HEK293 (cell line): ENCODE results near the gene MOGAT3.

Experiments
- HOXA7 ChIP-seq: sonication (generic); formaldehyde crosslinking; IDR thresholded peaks from 2 replicates; pipeline ENCODE4 v1.8.1; 2022; ENCODE audit warnings: missing genetic modification reagents, borderline replicate concordance
- KLF1 ChIP-seq: fragments of 450-650 bp; formaldehyde crosslinking; IDR thresholded peaks from 2 replicates; pipeline ENCODE4 v1.5.1; 2016; ENCODE audit warnings: missing biosample characterization, missing genetic modification characterization
- SCRT2 ChIP-seq: fragments of 450-650 bp; formaldehyde crosslinking; IDR thresholded peaks from 2 replicates; pipeline ENCODE4 v1.5.1; 2016; ENCODE audit warnings: missing biosample characterization, missing genetic modification characterization
- ZBTB17 ChIP-seq: fragments of 450-650 bp; formaldehyde crosslinking; IDR thresholded peaks from 2 replicates; pipeline ENCODE4 v1.5.1; 2016; ENCODE audit warnings: missing biosample characterization, missing genetic modification characterization
- ZFP37 ChIP-seq: fragments of 450-650 bp; formaldehyde crosslinking; IDR thresholded peaks from 2 replicates; pipeline ENCODE4 v1.5.1; 2016; ENCODE audit warnings: missing biosample characterization, missing genetic modification characterization
- ZFP41 ChIP-seq: fragments of 450-650 bp; formaldehyde crosslinking; IDR thresholded peaks from 2 replicates; pipeline ENCODE4 v1.5.1; 2016; ENCODE audit warnings: missing biosample characterization, missing genetic modification characterization, borderline replicate concordance
- ZNF10 ChIP-seq: fragments of 450-650 bp; formaldehyde crosslinking; IDR thresholded peaks from 2 replicates; pipeline ENCODE4 v1.5.1; 2017; ENCODE audit warnings: missing biosample characterization, missing genetic modification characterization
- ZNF133 ChIP-seq: fragments of 450-650 bp; formaldehyde crosslinking; IDR thresholded peaks from 2 replicates; pipeline ENCODE4 v1.5.1; 2016; ENCODE audit warnings: missing biosample characterization, missing genetic modification characterization
- ZNF138 ChIP-seq: fragments of 450-650 bp; formaldehyde crosslinking; IDR thresholded peaks from 2 replicates; pipeline ENCODE4 v1.5.1; 2016; ENCODE audit warnings: missing biosample characterization, missing genetic modification characterization, borderline replicate concordance
- ZNF174 ChIP-seq: fragments of 450-650 bp; formaldehyde crosslinking; IDR thresholded peaks from 2 replicates; pipeline ENCODE4 v1.5.0; 2017; ENCODE audit warnings: missing biosample characterization, mild to moderate bottlenecking, missing genetic modification characterization
- ZNF214 ChIP-seq: fragments of 450-650 bp; formaldehyde crosslinking; IDR thresholded peaks from 2 replicates; pipeline ENCODE4 v1.5.1; 2017; ENCODE audit warnings: missing biosample characterization, mild to moderate bottlenecking, missing genetic modification characterization, borderline replicate concordance
- ZNF221 ChIP-seq: fragments of 450-650 bp; formaldehyde crosslinking; IDR thresholded peaks from 2 replicates; pipeline ENCODE4 v1.5.1; 2017; ENCODE audit warnings: missing biosample characterization, missing genetic modification characterization, borderline replicate concordance
- ZNF239 ChIP-seq: fragments of 450-650 bp; formaldehyde crosslinking; IDR thresholded peaks from 2 replicates; pipeline ENCODE4 v1.5.1; 2016; ENCODE audit warnings: missing biosample characterization, missing genetic modification characterization
- ZNF404 ChIP-seq: fragments of 450-650 bp; formaldehyde crosslinking; IDR thresholded peaks from 2 replicates; pipeline ENCODE4 v1.5.1; 2017; ENCODE audit warnings: missing biosample characterization, missing genetic modification characterization
- ZNF416 ChIP-seq: fragments of 450-650 bp; formaldehyde crosslinking; IDR thresholded peaks from 2 replicates; pipeline ENCODE4 v1.5.1; 2016; ENCODE audit warnings: missing biosample characterization, missing genetic modification characterization
- ZNF658 ChIP-seq: fragments of 450-650 bp; formaldehyde crosslinking; IDR thresholded peaks from 2 replicates; pipeline ENCODE4; 2016; ENCODE audit warnings: missing biosample characterization, missing genetic modification characterization
- ZNF677 ChIP-seq: fragments of 450-650 bp; IDR thresholded peaks from 2 replicates; pipeline ENCODE4 v1.5.0; 2018; ENCODE audit warnings: missing biosample characterization, mild to moderate bottlenecking, missing genetic modification characterization, moderate library complexity
- ZNF76 ChIP-seq: fragments of 450-650 bp; formaldehyde crosslinking; IDR thresholded peaks from 2 replicates; pipeline ENCODE4; 2016; ENCODE audit warnings: low read depth, missing biosample characterization, missing genetic modification characterization, borderline replicate concordance
- TF ChIP-seq, protein P1 (sequence below): fragments of 450-650 bp; formaldehyde crosslinking; conservative IDR thresholded peaks from 2 replicates; pipeline ENCODE4 v1.5.1; 2016; ENCODE audit warnings: low read depth, missing biosample characterization, missing genetic modification characterization
- TF ChIP-seq, protein P2 (sequence below): fragments of 450-650 bp; formaldehyde crosslinking; IDR thresholded peaks from 2 replicates; pipeline ENCODE4 v1.5.1; 2017; ENCODE audit warnings: missing biosample characterization, missing genetic modification characterization
- TF ChIP-seq, protein P3 (sequence below): fragments of 450-650 bp; formaldehyde crosslinking; IDR thresholded peaks from 2 replicates; pipeline ENCODE4 v1.5.1; 2016; ENCODE audit warnings: missing biosample characterization, missing genetic modification characterization
- TF ChIP-seq, protein P4 (sequence below): fragments of 450-650 bp; formaldehyde crosslinking; IDR thresholded peaks from 2 replicates; pipeline ENCODE4 v1.5.1; 2016; ENCODE audit warnings: missing biosample characterization, missing genetic modification characterization
- TF ChIP-seq, protein P5 (sequence below): fragments of 450-650 bp; formaldehyde crosslinking; IDR thresholded peaks from 2 replicates; pipeline ENCODE4 v1.5.1; 2016; ENCODE audit warnings: missing biosample characterization, missing genetic modification characterization
- TF ChIP-seq, protein P6 (sequence below): fragments of 450-650 bp; formaldehyde crosslinking; IDR thresholded peaks from 2 replicates; pipeline ENCODE4 v1.5.1; 2016; ENCODE audit warnings: missing biosample characterization, missing genetic modification characterization
- TF ChIP-seq, protein P7 (sequence below): fragments of 450-650 bp; formaldehyde crosslinking; IDR thresholded peaks from 2 replicates; pipeline ENCODE4 v1.5.1; 2016; ENCODE audit warnings: missing biosample characterization, missing genetic modification characterization

The MOGAT3 gene

DNA sequence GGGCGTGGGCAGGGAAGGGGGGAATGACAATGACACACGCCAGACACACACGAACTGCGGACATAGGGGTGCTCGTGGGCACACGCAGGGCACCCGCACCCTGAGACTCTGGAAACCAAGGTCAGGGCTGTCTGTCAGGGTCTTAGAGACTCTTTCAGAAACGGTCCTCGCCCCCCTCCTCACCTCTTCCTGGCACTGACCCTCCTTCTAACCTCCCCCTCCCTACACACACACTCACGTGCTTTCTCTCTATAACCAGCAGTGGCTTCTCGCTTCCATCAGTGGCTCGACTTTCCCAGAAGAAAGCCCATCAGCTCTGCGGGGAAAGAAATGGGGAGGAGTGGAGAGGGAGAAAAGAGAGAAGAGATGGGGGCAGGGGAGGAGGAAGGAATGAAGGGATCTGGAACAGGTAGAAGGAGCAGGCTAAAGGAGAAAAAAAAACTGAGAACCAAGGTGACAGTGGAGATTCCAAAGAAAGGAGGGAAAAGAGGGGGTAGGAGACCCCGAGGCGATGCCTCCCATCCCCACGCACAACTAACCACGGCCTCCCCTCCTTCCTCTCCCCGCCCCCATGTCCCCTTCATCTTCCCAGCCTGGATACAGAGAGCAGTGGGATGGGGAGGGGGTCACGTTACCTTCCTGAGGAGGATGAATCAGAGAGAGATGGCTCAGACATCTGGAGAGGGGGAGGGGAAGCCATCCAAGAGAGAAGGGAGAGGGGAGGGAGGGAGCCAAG lies 33.8 kb downstream of the MOGAT3 start (continued):
- TF ChIP-seq ZNF404 (tag by site-specific recombination) = no peak
- TF ChIP-seq ZNF214 (tag by site-specific recombination) = no peak
- no peak for TF ChIP-seq ZNF10 (tag by site-specific recombination)
- TF ChIP-seq HOXA7 (CRISPR knock-in tag) = no peak
- TF ChIP-seq, protein P1, sequence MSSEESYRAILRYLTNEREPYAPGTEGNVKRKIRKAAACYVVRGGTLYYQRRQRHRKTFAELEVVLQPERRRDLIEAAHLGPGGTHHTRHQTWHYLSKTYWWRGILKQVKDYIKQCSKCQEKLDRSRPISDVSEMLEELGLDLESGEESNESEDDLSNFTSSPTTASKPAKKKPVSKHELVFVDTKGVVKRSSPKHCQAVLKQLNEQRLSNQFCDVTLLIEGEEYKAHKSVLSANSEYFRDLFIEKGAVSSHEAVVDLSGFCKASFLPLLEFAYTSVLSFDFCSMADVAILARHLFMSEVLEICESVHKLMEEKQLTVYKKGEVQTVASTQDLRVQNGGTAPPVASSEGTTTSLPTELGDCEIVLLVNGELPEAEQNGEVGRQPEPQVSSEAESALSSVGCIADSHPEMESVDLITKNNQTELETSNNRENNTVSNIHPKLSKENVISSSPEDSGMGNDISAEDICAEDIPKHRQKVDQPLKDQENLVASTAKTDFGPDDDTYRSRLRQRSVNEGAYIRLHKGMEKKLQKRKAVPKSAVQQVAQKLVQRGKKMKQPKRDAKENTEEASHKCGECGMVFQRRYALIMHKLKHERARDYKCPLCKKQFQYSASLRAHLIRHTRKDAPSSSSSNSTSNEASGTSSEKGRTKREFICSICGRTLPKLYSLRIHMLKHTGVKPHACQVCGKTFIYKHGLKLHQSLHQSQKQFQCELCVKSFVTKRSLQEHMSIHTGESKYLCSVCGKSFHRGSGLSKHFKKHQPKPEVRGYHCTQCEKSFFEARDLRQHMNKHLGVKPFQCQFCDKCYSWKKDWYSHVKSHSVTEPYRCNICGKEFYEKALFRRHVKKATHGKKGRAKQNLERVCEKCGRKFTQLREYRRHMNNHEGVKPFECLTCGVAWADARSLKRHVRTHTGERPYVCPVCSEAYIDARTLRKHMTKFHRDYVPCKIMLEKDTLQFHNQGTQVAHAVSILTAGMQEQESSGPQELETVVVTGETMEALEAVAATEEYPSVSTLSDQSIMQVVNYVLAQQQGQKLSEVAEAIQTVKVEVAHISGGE (tag by site-specific recombination) = no peak
- TF ChIP-seq, protein P2, sequence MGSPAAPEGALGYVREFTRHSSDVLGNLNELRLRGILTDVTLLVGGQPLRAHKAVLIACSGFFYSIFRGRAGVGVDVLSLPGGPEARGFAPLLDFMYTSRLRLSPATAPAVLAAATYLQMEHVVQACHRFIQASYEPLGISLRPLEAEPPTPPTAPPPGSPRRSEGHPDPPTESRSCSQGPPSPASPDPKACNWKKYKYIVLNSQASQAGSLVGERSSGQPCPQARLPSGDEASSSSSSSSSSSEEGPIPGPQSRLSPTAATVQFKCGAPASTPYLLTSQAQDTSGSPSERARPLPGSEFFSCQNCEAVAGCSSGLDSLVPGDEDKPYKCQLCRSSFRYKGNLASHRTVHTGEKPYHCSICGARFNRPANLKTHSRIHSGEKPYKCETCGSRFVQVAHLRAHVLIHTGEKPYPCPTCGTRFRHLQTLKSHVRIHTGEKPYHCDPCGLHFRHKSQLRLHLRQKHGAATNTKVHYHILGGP (tag by site-specific recombination) = no peak
- TF ChIP-seq, protein P3, sequence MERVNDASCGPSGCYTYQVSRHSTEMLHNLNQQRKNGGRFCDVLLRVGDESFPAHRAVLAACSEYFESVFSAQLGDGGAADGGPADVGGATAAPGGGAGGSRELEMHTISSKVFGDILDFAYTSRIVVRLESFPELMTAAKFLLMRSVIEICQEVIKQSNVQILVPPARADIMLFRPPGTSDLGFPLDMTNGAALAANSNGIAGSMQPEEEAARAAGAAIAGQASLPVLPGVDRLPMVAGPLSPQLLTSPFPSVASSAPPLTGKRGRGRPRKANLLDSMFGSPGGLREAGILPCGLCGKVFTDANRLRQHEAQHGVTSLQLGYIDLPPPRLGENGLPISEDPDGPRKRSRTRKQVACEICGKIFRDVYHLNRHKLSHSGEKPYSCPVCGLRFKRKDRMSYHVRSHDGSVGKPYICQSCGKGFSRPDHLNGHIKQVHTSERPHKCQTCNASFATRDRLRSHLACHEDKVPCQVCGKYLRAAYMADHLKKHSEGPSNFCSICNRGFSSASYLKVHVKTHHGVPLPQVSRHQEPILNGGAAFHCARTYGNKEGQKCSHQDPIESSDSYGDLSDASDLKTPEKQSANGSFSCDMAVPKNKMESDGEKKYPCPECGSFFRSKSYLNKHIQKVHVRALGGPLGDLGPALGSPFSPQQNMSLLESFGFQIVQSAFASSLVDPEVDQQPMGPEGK = peak; percentile 15; the same call in 1 of the 2 replicates
- no peak for TF ChIP-seq SCRT2
- no peak for TF ChIP-seq ZNF133 (tag by site-specific recombination)
- TF ChIP-seq ZFP41 (tag by site-specific recombination) = no peak
- peak; percentile 99 for TF ChIP-seq ZBTB17 (tag by site-specific recombination)
- TF ChIP-seq, protein P4, sequence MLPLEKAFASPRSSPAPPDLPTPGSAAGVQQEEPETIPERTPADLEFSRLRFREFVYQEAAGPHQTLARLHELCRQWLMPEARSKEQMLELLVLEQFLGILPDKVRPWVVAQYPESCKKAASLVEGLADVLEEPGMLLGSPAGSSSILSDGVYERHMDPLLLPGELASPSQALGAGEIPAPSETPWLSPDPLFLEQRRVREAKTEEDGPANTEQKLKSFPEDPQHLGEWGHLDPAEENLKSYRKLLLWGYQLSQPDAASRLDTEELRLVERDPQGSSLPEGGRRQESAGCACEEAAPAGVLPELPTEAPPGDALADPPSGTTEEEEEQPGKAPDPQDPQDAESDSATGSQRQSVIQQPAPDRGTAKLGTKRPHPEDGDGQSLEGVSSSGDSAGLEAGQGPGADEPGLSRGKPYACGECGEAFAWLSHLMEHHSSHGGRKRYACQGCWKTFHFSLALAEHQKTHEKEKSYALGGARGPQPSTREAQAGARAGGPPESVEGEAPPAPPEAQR (tag by site-specific recombination) = no peak
- TF ChIP-seq ZFP37 = 0 out of 2 replicates have a peak, but pooled peaks have one; percentile 38
- TF ChIP-seq ZNF677 = no peak
- TF ChIP-seq ZNF416 (tag by site-specific recombination) = no peak
- TF ChIP-seq, protein P5, sequence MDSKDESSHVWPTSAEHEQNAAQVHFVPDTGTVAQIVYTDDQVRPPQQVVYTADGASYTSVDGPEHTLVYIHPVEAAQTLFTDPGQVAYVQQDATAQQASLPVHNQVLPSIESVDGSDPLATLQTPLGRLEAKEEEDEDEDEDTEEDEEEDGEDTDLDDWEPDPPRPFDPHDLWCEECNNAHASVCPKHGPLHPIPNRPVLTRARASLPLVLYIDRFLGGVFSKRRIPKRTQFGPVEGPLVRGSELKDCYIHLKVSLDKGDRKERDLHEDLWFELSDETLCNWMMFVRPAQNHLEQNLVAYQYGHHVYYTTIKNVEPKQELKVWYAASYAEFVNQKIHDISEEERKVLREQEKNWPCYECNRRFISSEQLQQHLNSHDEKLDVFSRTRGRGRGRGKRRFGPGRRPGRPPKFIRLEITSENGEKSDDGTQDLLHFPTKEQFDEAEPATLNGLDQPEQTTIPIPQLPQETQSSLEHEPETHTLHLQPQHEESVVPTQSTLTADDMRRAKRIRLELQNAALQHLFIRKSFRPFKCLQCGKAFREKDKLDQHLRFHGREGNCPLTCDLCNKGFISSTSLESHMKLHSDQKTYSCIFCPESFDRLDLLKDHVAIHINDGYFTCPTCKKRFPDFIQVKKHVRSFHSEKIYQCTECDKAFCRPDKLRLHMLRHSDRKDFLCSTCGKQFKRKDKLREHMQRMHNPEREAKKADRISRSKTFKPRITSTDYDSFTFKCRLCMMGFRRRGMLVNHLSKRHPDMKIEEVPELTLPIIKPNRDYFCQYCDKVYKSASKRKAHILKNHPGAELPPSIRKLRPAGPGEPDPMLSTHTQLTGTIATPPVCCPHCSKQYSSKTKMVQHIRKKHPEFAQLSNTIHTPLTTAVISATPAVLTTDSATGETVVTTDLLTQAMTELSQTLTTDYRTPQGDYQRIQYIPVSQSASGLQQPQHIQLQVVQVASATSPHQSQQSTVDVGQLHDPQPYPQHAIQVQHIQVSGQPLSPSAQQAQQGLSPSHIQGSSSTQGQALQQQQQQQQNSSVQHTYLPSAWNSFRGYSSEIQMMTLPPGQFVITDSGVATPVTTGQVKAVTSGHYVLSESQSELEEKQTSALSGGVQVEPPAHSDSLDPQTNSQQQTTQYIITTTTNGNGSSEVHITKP (tag by site-specific recombination) = peak; percentile 40
- TF ChIP-seq ZNF221 (tag by site-specific recombination) = no peak
- TF ChIP-seq ZNF239 (tag by site-specific recombination) = no peak
- no peak for TF ChIP-seq ZNF174 (tag by site-specific recombination)
- TF ChIP-seq ZNF138 (tag by site-specific recombination) = no peak
- 0 out of 2 replicates have a peak, but pooled peaks have one; percentile 10 for TF ChIP-seq ZNF76
- TF ChIP-seq ZNF658 (tag by site-specific recombination) = no peak
- TF ChIP-seq, protein P6, sequence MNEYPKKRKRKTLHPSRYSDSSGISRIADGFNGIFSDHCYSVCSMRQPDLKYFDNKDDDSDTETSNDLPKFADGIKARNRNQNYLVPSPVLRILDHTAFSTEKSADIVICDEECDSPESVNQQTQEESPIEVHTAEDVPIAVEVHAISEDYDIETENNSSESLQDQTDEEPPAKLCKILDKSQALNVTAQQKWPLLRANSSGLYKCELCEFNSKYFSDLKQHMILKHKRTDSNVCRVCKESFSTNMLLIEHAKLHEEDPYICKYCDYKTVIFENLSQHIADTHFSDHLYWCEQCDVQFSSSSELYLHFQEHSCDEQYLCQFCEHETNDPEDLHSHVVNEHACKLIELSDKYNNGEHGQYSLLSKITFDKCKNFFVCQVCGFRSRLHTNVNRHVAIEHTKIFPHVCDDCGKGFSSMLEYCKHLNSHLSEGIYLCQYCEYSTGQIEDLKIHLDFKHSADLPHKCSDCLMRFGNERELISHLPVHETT (tag by site-specific recombination) = no peak; the same call in 1 of the 2 replicates
- TF ChIP-seq, protein P7, sequence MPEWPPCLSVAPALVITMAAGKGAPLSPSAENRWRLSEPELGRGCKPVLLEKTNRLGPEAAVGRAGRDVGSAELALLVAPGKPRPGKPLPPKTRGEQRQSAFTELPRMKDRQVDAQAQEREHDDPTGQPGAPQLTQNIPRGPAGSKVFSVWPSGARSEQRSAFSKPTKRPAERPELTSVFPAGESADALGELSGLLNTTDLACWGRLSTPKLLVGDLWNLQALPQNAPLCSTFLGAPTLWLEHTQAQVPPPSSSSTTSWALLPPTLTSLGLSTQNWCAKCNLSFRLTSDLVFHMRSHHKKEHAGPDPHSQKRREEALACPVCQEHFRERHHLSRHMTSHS (tag by site-specific recombination) = no peak
- no peak for TF ChIP-seq KLF1 (tag by site-specific recombination)
